NCI-H2081 (cell line): ENCODE measurements around the gene RBMS1.

Source experiments
- DNase-seq, 2 experiments: peaks; one replicate each; lab custom pipeline; 2025; lab: John Stamatoyannopoulos, UW

RBMS1 gene

GRCh38 chr2:160408959-160409291, 84.7 kb downstream of the RBMS1 start:
- DNase-seq = no peak

- no peak for DNase-seq
Observed at GRCh38 chr2:160408173-160408958, 85.2 kb downstream of the RBMS1 start.

- DNase-seq = peak; percentile 31 to 58
Observed at GRCh38 chr2:160407393-160408172, 86.0 kb downstream of the RBMS1 start.

GRCh38 chr2:160406591-160407392, 86.8 kb downstream of the RBMS1 start:
- DNase-seq = peak in 1 of 2 experiments; percentile 33

- DNase-seq = peak in 1 of 2 experiments; percentile 11
Observed at GRCh38 chr2:160405077-160405867, 88.3 kb downstream of the RBMS1 start.

GRCh38 chr2:160402997-160403979, 90.3 kb downstream of the RBMS1 start:
- DNase-seq = no peak

GRCh38 chr2:160402501-160402900, 91.1 kb downstream of the RBMS1 start:
- no peak for DNase-seq

GRCh38 chr2:160401895-160402294, 91.7 kb downstream of the RBMS1 start:
- no peak for DNase-seq

- no peak for DNase-seq
Observed at GRCh38 chr2:160399880-160400279, 93.7 kb downstream of the RBMS1 start.

- no peak for DNase-seq
Observed at GRCh38 chr2:160397530-160397865, 96.1 kb downstream of the RBMS1 start.

- DNase-seq = no peak
Observed at GRCh38 chr2:160394153-160394552, 99.5 kb downstream of the RBMS1 start.

GRCh38 chr2:160392201-160392600, 101.4 kb downstream of the RBMS1 start:
- no peak for DNase-seq

- no peak for DNase-seq
Observed at GRCh38 chr2:160390544-160391455, 102.8 kb downstream of the RBMS1 start.

- DNase-seq = no peak
Observed at GRCh38 chr2:160389875-160390274, 103.7 kb downstream of the RBMS1 start.

- DNase-seq = no peak
Observed at GRCh38 chr2:160388464-160389263, 104.9 kb downstream of the RBMS1 start.

- DNase-seq = no peak
Observed at GRCh38 chr2:160387558-160388262, 105.9 kb downstream of the RBMS1 start.

- no peak for DNase-seq
Observed at GRCh38 chr2:160384791-160385190, 108.8 kb downstream of the RBMS1 start.

GRCh38 chr2:160381425-160381951, 112.1 kb downstream of the RBMS1 start:
- no peak for DNase-seq
